HG02571 (cell line): ENCODE data around the gene HEXIM2.

Experiments
- ATAC-seq: cut with Tn5 transposase; IDR thresholded peaks from one replicate; pipeline ENCODE4 v1.9.1; 2021; ENCODE audit warnings: mild to moderate bottlenecking, moderate library complexity; ENCODE audit not compliant: unreplicated experiment

HEXIM2 gene

GRCh38 chr17:45127548-45128300 is 34.0 kb upstream of the HEXIM2 start:
- no peak for ATAC-seq

- no peak for ATAC-seq
Measured at GRCh38 chr17:45128331-45128730, 33.3 kb upstream of the HEXIM2 start.

- ATAC-seq: no peak
Measured at GRCh38 chr17:45128989-45129388, 32.7 kb upstream of the HEXIM2 start.

- no peak for ATAC-seq
Measured at GRCh38 chr17:45129426-45129939, 32.2 kb upstream of the HEXIM2 start.

- ATAC-seq: no peak
Measured at GRCh38 chr17:45129940-45130680, 31.6 kb upstream of the HEXIM2 start.

- ATAC-seq: no peak
Measured at GRCh38 chr17:45130681-45131615, 30.7 kb upstream of the HEXIM2 start.

- no peak for ATAC-seq
Measured at GRCh38 chr17:45131616-45132319, 29.9 kb upstream of the HEXIM2 start.

- no peak for ATAC-seq
Measured at GRCh38 chr17:45132320-45132571, 29.4 kb upstream of the HEXIM2 start, which contains the start of gene PLCD3. Gene PLCD3, minus strand, starts transcription at chr17:45132515. Its CDS starts 105 bp downstream, at chr17:45132410.

- peak; percentile 34 for ATAC-seq
Measured at GRCh38 chr17:45132572-45133463, 28.9 kb upstream of the HEXIM2 start.

- ATAC-seq: peak; percentile 65
Measured at GRCh38 chr17:45135192-45135977, 26.3 kb upstream of the HEXIM2 start, which contains the start of gene ACBD4. Gene ACBD4, plus strand, starts transcription at chr17:45135687. Its CDS starts 458 bp downstream, at chr17:45136145.

GRCh38 chr17:45135978-45136791 is 25.5 kb upstream of the HEXIM2 start:
- no peak for ATAC-seq

- ATAC-seq: no peak
Measured at GRCh38 chr17:45136846-45137560, 24.7 kb upstream of the HEXIM2 start.

GRCh38 chr17:45137561-45138305 is 23.9 kb upstream of the HEXIM2 start:
- ATAC-seq: no peak

GRCh38 chr17:45138911-45139532 is 22.7 kb upstream of the HEXIM2 start:
- no peak for ATAC-seq

GRCh38 chr17:45139533-45139920 is 22.1 kb upstream of the HEXIM2 start:
- no peak for ATAC-seq

GRCh38 chr17:45143094-45143670 is 18.5 kb upstream of the HEXIM2 start:
- ATAC-seq: no peak
